Brain microvascular endothelial cell (primary cell): ENCODE measurements around the gene RIPK3.
"Not testable (repeated sequence)": the region's sequence is repeated elsewhere in the genome, so short reads cannot be mapped to it uniquely, and the experiment has no call there.

Source experiments
- DNase-seq: peaks from one replicate; pipeline ENCODE4 v3.0.0-alpha.2; 2020
- H3K27ac ChIP-seq: fragments of 250-450 bp; sonication (Bioruptor Pico); 2 replicates; pipeline ENCODE4 v1.5.1; 2020; ENCODE audit warnings: mild to moderate bottlenecking, moderate library complexity
- H3K27me3 ChIP-seq: fragments of 250-450 bp; sonication (Bioruptor Pico); replicated peaks from 2 replicates; pipeline ENCODE4 v1.5.1; 2020; ENCODE audit warnings: mild to moderate bottlenecking
- H3K36me3 ChIP-seq: fragments of 250-450 bp; sonication (Bioruptor Pico); replicated peaks from 2 replicates; pipeline ENCODE4 v1.5.1; 2020; ENCODE audit warnings: mild to moderate bottlenecking
- H3K4me3 ChIP-seq: 2 replicates; pipeline ENCODE4 v1.5.1; 2011; ENCODE audit warnings: low read depth, mild to moderate bottlenecking, control low read depth, low read length, moderate library complexity
- in situ Hi-C: cut with HindIII; loops from 2 replicates; pipeline ENCODE4 v1.10.0; 2017; ENCODE audit warnings: low sequenced_read_pairs, low pct_ligation_motif_present
- TF ChIP-seq, protein P1 (sequence below): IDR thresholded peaks from 2 replicates; pipeline ENCODE4 v1.5.1; 2011; ENCODE audit warnings: low read depth, mild to moderate bottlenecking, moderate library complexity, low read length, control low read depth, inconsistent platforms; ENCODE audit errors: missing control alignments

Gene RIPK3

GRCh38 chr14:24330973-24331674 lies 8.7 kb downstream of the RIPK3 start:
- in situ Hi-C loops: loop anchor here (10.0 kb wide), 1 partner anchor 104 kb away; no protein-coding TSS in a partner anchor
- DNase-seq: no peak
- H3K27me3 ChIP-seq: no peaks in the 10 kb centered on the region
- no peaks in the 10 kb centered on the region for H3K36me3 ChIP-seq
- H3K4me3 ChIP-seq: no peak overlapping the region
- TF ChIP-seq, protein P1, sequence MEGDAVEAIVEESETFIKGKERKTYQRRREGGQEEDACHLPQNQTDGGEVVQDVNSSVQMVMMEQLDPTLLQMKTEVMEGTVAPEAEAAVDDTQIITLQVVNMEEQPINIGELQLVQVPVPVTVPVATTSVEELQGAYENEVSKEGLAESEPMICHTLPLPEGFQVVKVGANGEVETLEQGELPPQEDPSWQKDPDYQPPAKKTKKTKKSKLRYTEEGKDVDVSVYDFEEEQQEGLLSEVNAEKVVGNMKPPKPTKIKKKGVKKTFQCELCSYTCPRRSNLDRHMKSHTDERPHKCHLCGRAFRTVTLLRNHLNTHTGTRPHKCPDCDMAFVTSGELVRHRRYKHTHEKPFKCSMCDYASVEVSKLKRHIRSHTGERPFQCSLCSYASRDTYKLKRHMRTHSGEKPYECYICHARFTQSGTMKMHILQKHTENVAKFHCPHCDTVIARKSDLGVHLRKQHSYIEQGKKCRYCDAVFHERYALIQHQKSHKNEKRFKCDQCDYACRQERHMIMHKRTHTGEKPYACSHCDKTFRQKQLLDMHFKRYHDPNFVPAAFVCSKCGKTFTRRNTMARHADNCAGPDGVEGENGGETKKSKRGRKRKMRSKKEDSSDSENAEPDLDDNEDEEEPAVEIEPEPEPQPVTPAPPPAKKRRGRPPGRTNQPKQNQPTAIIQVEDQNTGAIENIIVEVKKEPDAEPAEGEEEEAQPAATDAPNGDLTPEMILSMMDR: no peak
- no peak overlapping the region for H3K27ac ChIP-seq

DNA sequence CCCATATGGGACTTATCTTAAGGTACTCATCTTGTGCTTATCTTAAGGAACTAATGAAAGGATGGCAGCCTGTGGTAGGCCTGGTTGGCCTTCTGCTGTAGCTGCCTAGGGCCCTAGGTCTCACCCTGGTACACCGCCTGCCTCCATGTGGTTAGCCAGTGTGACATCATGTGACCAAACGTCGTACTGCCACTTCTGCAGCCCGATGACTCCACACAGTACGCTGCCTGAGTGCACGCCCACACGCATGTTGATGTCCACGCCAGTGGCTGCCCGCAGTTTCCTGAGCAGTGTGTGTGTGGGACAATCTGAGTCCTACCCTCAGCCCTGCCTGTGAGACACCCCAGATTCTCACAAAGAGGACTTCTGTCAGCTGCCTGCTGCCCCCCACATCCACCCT lies 10.1 kb downstream of the RIPK3 start:
- Histone ChIP-seq H3K27me3 (no peaks in the 10 kb centered on the region), H3K4me3 (no peak overlapping the region), H3K27ac (no peak overlapping the region), H3K36me3 (no peaks in the 10 kb centered on the region)
- TF ChIP-seq, protein P1: no peak
- in situ Hi-C loops: loop anchor here (10.0 kb wide), 1 partner anchor 105 kb away; no protein-coding TSS in a partner anchor
- DNase-seq: no peak

- Histone ChIP-seq H3K27me3 (no peaks in the 10 kb centered on the region), H3K27ac (no peak overlapping the region), H3K36me3 (no peaks in the 10 kb centered on the region), H3K4me3 (no peak overlapping the region)
- DNase-seq: no peak
- in situ Hi-C loops: no loop called here
- TF ChIP-seq, protein P1: no peak
Observed at GRCh38 chr14:24329073-24329663, 10.6 kb downstream of the RIPK3 start.

- H3K27me3 ChIP-seq, in situ Hi-C loops, H3K4me3 ChIP-seq, H3K27ac ChIP-seq, H3K36me3 ChIP-seq: not testable (repeated sequence)
- DNase-seq: peak; percentile 51
- TF ChIP-seq, protein P1: peak; percentile 57
Observed at GRCh38 chr14:24327914-24328313, 11.9 kb downstream of the RIPK3 start.

- Histone ChIP-seq H3K27ac (no peak overlapping the region), H3K27me3 (no peaks in the 10 kb centered on the region), H3K36me3 (no peaks in the 10 kb centered on the region), H3K4me3 (no peak overlapping the region)
- no peak for DNase-seq
- TF ChIP-seq, protein P1: no peak
- in situ Hi-C loops: no loop called here
Observed at GRCh38 chr14:24327303-24327702, 12.5 kb downstream of the RIPK3 start.
